ENCODE measurements around the gene SYNDIG1L. TPM values are rescaled to one million over a fixed set of nuclear protein-coding genes. Genes with fewer than 3 reads are reported as not detected.

Gene SYNDIG1L
- total and polyA plus RNA-seq, 2 of the 8 experiments (the other 6 are each of a cell fraction or from before 2014, with no cell fraction given) = 3.0 to 3.2 TPM

GRCh38 chr14:74442757-74443156 is 16.7 kb upstream of the SYNDIG1L start:
- no peaks in the 10 kb centered on the region for H3K27me3 ChIP-seq (replicated peaks in 1 of 4; ENCODE audit: control insufficient read depth in 3 of 4, extremely low read depth in 1 of 4, insufficient read depth in 3 of 4, low read length in 3 of 4)
- CTCF ChIA-PET (ENCODE audit: partially characterized antibody) = interaction anchor here (0.7 to 1.6 kb wide), 6 partner anchors 9 to 93 kb away, joined by 3 to 8 read pairs (median 4); no protein-coding TSS in a partner anchor

More at GRCh38 chr14:74442757-74443156, 16.7 kb upstream of the SYNDIG1L start:
- Histone ChIP-seq H2BK20ac (ENCODE audit: low read length) (no peak overlapping the region), H4K5ac (ENCODE audit: insufficient read length, low read depth, low read length) (no peak overlapping the region), H3K4me1 (replicated peaks in 1 of 4; ENCODE audit: control insufficient read depth in 3 of 4, insufficient read depth in 4 of 4, low read length in 3 of 4) (peaks cover 0 to 14% (median 6%) of the 10 kb centered on the region in 4 experiments; a peak in 3 of 7 replicates), H3K23ac (ENCODE audit: insufficient read length) (no peak overlapping the region), H3K27ac (ENCODE audit: low read depth, low read length) (no peak overlapping the region), H2AFZ (ENCODE audit: low read length) (no peak overlapping the region), H3K4me3 (ENCODE audit: extremely low read depth in 1 of 4, insufficient read depth in 2 of 4, low read depth in 3 of 4, low read length in 4 of 4) (no peak overlapping the region), H2BK12ac (ENCODE audit: low read depth, low read length) (no peak overlapping the region), H2AK5ac (ENCODE audit: low read depth, low read length) (no peak overlapping the region), H3K14ac (ENCODE audit: insufficient read length) (no peak overlapping the region), H3K9ac (replicated peaks in 1 of 4; ENCODE audit: extremely low read depth in 1 of 4, low read depth in 3 of 4, low read length in 3 of 4) (no peak overlapping the region), H3K79me1 (ENCODE audit: low read depth, low read length) (no peaks in the 10 kb centered on the region), H3K9me3 (ENCODE audit: insufficient read depth in 2 of 2, low read depth in 1 of 2, low read length in 1 of 2) (no peaks in the 10 kb centered on the region), H2BK15ac (ENCODE audit: low read length) (no peak overlapping the region), H3K23me2 (ENCODE audit: low read depth, low read length) (no peaks in the 10 kb centered on the region; the same call in 1 of the 2 replicates), H3K56ac (replicated peaks; ENCODE audit: insufficient read length, low read depth, low read length) (no peak overlapping the region), H2BK5ac (ENCODE audit: low read depth, low read length) (no peak overlapping the region), H4K8ac (ENCODE audit: extremely low read depth, insufficient read depth, low read length) (no peak overlapping the region), H4K20me1 (replicated peaks in 1 of 2; ENCODE audit: control insufficient read depth in 1 of 2, insufficient read depth in 2 of 2, low read length in 2 of 2) (no peaks in the 10 kb centered on the region), H3K18ac (ENCODE audit: extremely low read depth, low read length) (no peak overlapping the region), H4K91ac (replicated peaks; ENCODE audit: insufficient read length, low read length) (no peak overlapping the region), H3K79me2 (ENCODE audit: control insufficient read depth in 1 of 2, insufficient read depth in 2 of 2, low read length in 2 of 2) (no peaks in the 10 kb centered on the region), H3K4ac (replicated peaks; ENCODE audit: insufficient read length, low read depth, low read length) (no peak overlapping the region), H2BK120ac (replicated peaks; ENCODE audit: low read depth, low read length) (no peak overlapping the region), H3K36me3 (ENCODE audit: control insufficient read depth in 2 of 4, insufficient read depth in 4 of 4, low read length in 3 of 4) (no peaks in the 10 kb centered on the region), H3K4me2 (ENCODE audit: insufficient read depth in 1 of 2, low read depth in 2 of 2, low read length in 2 of 2) (no peak overlapping the region)
- DNase-seq (ENCODE audit: low read depth in 1 of 2, low spot score in 2 of 2) = no peak
- POLR2A ChIA-PET (ENCODE audit: partially characterized antibody) = interaction anchor here (1.7 kb wide), 1 partner anchor 11 kb away, joined by 4 read pairs; no protein-coding TSS in a partner anchor
- TF ChIP-seq SP1 (IDR thresholded peaks at IDR 0.05; ENCODE audit: low read depth, low read length) (no peak), SUZ12 (IDR thresholded peaks at IDR 0.05; ENCODE audit: low read length) (no peak), CHD2 (IDR thresholded peaks at IDR 0.05; ENCODE audit: low read length) (no peak), EGR1 (IDR thresholded peaks at IDR 0.05; ENCODE audit: borderline replicate concordance, low read depth, low read length) (no peak), KDM1A (IDR thresholded peaks at IDR 0.05; ENCODE audit: borderline replicate concordance, low read length) (no peak), KDM5A (IDR thresholded peaks at IDR 0.05; ENCODE audit: low read length) (no peak), CBX8 (IDR thresholded peaks at IDR 0.05; ENCODE audit: borderline replicate concordance, low read depth, low read length) (no peak), POU5F1 (IDR thresholded peaks at IDR 0.05; ENCODE audit: low read depth, low read length) (no peak), POLR2AphosphoS5 (IDR thresholded peaks at IDR 0.05; ENCODE audit: low read depth, low read length) (no peak), TBP (IDR thresholded peaks at IDR 0.05; ENCODE audit: low read depth, low read length) (no peak), POLR2A (IDR thresholded peaks at IDR 0.05; ENCODE audit: control extremely low read depth in 1 of 2, low read depth in 2 of 2, low read length in 2 of 2) (no peak), JUN (IDR thresholded peaks at IDR 0.05; ENCODE audit: low read depth, low read length) (no peak)
- TF ChIP-seq, protein P1, sequence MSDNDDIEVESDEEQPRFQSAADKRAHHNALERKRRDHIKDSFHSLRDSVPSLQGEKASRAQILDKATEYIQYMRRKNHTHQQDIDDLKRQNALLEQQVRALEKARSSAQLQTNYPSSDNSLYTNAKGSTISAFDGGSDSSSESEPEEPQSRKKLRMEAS (IDR thresholded peaks at IDR 0.05) = no peak
- TF ChIP-seq, protein P2, sequence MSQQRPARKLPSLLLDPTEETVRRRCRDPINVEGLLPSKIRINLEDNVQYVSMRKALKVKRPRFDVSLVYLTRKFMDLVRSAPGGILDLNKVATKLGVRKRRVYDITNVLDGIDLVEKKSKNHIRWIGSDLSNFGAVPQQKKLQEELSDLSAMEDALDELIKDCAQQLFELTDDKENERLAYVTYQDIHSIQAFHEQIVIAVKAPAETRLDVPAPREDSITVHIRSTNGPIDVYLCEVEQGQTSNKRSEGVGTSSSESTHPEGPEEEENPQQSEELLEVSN (IDR thresholded peaks at IDR 0.05) = no peak
- FAIRE-seq = peak; percentile 24

Measured in H1 (cell line).